C4-2B (cell line): Measurements from ENCODE around the gene SND1.
"Not testable (repeated sequence)": the region's sequence is repeated elsewhere in the genome, so short reads cannot be mapped to it uniquely, and the experiment has no call there.

Experiments used
- CTCF ChIP-seq: fragments of 450-650 bp; conservative IDR thresholded peaks from 2 replicates; pipeline ENCODE4 v1.5.1; 2017; ENCODE audit warnings: mild to moderate bottlenecking
- ZFX ChIP-seq: fragments of 450-650 bp; IDR thresholded peaks from 2 replicates; pipeline ENCODE4 v1.6.1; 2017

DNA sequence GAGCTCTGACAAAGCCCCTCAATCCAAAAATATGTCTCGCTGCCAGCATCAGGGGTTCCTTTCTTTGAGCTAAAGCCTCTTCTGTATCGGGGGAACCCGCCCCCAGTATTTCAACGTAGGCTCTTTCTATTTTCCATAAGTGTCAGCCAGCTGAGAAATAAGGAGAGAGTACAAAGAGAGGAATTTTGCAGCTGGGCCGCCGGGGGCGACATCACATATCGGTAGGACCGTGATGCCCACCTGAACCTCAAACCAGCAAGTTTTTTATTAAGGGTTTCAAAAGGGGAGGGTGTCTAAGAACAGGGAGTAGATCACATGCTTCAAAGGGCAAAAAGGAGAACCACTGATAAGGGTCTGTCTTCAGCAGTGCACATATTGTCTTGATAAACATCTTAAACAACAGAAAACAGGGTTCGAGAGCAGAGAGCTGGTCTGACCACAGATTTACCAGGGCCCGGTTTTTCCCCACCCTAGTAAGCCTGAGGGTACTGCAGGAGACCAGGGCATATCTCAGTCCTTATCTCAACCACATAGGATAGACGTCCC is 457.5 kb downstream of the SND1 start:
- not testable (repeated sequence) for TF ChIP-seq CTCF, ZFX
